GM10266 (cell line): Measurements from ENCODE around the gene POLDIP2.
"Not testable (repeated sequence)": the region's sequence is repeated elsewhere in the genome, so short reads cannot be mapped to it uniquely, and the experiment has no call there.

ENCODE experiments used
- DNase-seq: peaks from one replicate; pipeline ENCODE4 v3.0.0; 2012; ENCODE audit errors: extremely low spot score
- CTCF ChIP-seq: IDR thresholded peaks from 2 replicates; pipeline ENCODE4 v1.5.1; 2012; ENCODE audit warnings: mild to moderate bottlenecking, low read depth; ENCODE audit not compliant: control insufficient read depth, insufficient read depth; ENCODE audit errors: missing control alignments

The POLDIP2 gene

DNA sequence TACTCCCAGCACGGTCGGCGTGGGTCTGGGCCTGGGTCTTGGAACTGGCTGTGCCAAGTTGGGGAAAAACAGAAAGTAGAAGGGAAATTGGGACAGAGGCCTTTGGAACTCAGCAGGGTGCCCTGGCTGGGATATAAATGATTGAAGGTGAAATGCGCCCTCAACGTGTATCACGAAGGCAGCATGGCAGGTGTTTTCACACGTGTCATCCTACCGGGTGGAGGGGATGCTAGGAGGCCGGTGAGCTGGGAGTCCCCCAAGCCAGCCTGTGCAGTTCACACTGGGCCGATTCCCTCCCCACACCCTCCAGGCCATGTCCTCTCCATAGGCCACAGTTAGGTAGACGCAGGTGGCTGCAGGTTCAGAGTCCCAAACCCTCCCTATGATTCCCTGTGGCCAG is 15.8 kb downstream of the POLDIP2 start:
- TF ChIP-seq CTCF: no peak
- DNase-seq: no peak

GRCh38 chr17:28340374-28340773 is 17.0 kb downstream of the POLDIP2 start:
- no peak for TF ChIP-seq CTCF
- DNase-seq: no peak

- DNase-seq: no peak
- no peak for TF ChIP-seq CTCF
Observed at GRCh38 chr17:28339431-28339830, 17.9 kb downstream of the POLDIP2 start.

GRCh38 chr17:28338769-28339212 is 18.5 kb downstream of the POLDIP2 start:
- DNase-seq: not testable (repeated sequence)

- no peak for DNase-seq
- TF ChIP-seq CTCF: no peak
Observed at GRCh38 chr17:28338056-28338768, 19.1 kb downstream of the POLDIP2 start.

DNA sequence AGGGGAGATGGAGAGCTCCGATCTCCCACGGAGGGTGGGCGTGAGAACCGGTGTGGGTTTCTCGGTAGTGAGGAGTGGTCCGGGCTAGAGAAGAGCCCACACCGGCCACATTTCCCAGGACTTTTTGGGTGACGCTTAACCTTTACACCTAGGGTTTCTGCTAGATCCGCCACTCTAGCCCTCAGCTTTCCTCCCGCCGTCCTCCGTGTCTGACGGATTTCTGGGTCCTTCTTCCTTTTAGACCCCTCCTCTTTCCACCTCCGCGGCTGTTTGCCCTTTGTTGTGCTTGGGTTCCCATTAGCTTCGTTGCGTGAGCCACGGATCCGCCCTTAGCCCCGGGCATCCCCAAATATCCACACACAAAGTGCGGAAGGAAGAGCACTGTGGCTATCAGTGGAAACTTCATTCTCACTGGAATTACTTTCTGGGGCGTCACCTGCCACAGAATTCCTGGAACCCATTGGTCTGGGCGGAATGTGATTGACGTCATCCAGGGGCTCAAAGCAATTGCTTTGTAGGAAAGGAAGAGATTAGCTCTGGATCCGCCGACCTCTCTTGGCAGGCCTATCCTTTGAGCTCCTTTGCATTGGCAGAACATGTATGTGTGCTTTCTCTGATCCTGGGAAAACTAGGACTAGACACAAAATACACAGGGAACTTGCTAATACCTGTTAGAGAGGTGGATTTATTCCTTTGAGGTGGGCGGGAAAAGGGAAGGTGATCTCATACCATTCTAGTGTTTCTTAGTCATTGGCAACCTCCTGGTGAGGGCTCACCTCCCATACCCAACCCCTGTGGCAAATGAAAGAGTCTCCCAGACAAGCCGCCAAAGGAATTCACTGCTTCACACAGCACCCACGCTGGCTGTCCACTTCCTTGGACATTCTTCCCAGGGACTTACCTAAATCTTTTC is 21.1 kb downstream of the POLDIP2 start:
- no peak for TF ChIP-seq CTCF
- no peak for DNase-seq

GRCh38 chr17:28335201-28335958 is 21.9 kb downstream of the POLDIP2 start, which contains the start of the genes IFT20 and TNFAIP1:
TSS of gene IFT20 (minus strand) at chr17:28335472. CDS start at chr17:28331985, 3,487 bp downstream.
TSS of gene TNFAIP1 (plus strand) at chr17:28335761. CDS start at chr17:28339522, 3,761 bp downstream.
- no peak for TF ChIP-seq CTCF
- DNase-seq: peak; percentile 96
